ENCODE results near the gene ITGBL1.

The ITGBL1 gene

GRCh38 chr13:101695870-101696516 is 243.5 kb downstream of the ITGBL1 start:
- no peaks in the 10 kb centered on the region for H3F3A ChIP-seq (ENCODE audit: insufficient read depth)
- H3K27me3 ChIP-seq (ENCODE audit: low read length): no peaks in the 10 kb centered on the region
- no peak overlapping the region for H3K4me3 ChIP-seq (ENCODE audit: insufficient read depth, low read length, poor library complexity, severe bottlenecking)
- no peaks in the 10 kb centered on the region for H3K9me3 ChIP-seq (ENCODE audit: insufficient read depth, low read length)
- H3K79me2 ChIP-seq (ENCODE audit: insufficient read depth, low read length): no peaks in the 10 kb centered on the region
- no peaks in the 10 kb centered on the region for H3K9me2 ChIP-seq (replicated peaks; ENCODE audit: insufficient read depth, low read length)
- H3K4me2 ChIP-seq (ENCODE audit: low read depth, low read length, poor library complexity, severe bottlenecking): no peak overlapping the region
- no peak overlapping the region for H3K9ac ChIP-seq (ENCODE audit: low read length)
- no peak overlapping the region for H3K27ac ChIP-seq (ENCODE audit: low read depth, low read length)
- H2AFZ ChIP-seq (ENCODE audit: low read depth, low read length, severe bottlenecking): no peak overlapping the region
- no peaks in the 10 kb centered on the region for H3K36me3 ChIP-seq (ENCODE audit: low read length)
- TF ChIP-seq CTCF (IDR thresholded peaks at IDR 0.05; ENCODE audit: insufficient read depth, low read length, poor library complexity, severe bottlenecking) (no peak), EZH2phosphoT487 (conservative IDR thresholded peaks at IDR 0.05; ENCODE audit: low read length) (no peak)
- H4K20me1 ChIP-seq (ENCODE audit: low read depth, low read length): no peaks in the 10 kb centered on the region

GRCh38 chr13:101697745-101698144 is 245.3 kb downstream of the ITGBL1 start:
- no peak overlapping the region for H3K9ac ChIP-seq (ENCODE audit: low read length)
- H3K36me3 ChIP-seq (ENCODE audit: low read length): no peaks in the 10 kb centered on the region
- no peaks in the 10 kb centered on the region for H3K27me3 ChIP-seq (ENCODE audit: low read length)
- no peaks in the 10 kb centered on the region for H4K20me1 ChIP-seq (ENCODE audit: low read depth, low read length)
- H3K9me2 ChIP-seq (replicated peaks; ENCODE audit: insufficient read depth, low read length): no peaks in the 10 kb centered on the region
- no peak overlapping the region for H2AFZ ChIP-seq (ENCODE audit: low read depth, low read length, severe bottlenecking)
- H3K9me3 ChIP-seq (ENCODE audit: insufficient read depth, low read length): no peaks in the 10 kb centered on the region
- no peaks in the 10 kb centered on the region for H3F3A ChIP-seq (ENCODE audit: insufficient read depth)
- H3K4me3 ChIP-seq (ENCODE audit: insufficient read depth, low read length, poor library complexity, severe bottlenecking): no peak overlapping the region
- TF ChIP-seq CTCF (IDR thresholded peaks at IDR 0.05; ENCODE audit: insufficient read depth, low read length, poor library complexity, severe bottlenecking) (no peak), EZH2phosphoT487 (conservative IDR thresholded peaks at IDR 0.05; ENCODE audit: low read length) (no peak)
- H3K27ac ChIP-seq (ENCODE audit: low read depth, low read length): no peak overlapping the region
- H3K4me2 ChIP-seq (ENCODE audit: low read depth, low read length, poor library complexity, severe bottlenecking): no peak overlapping the region
- H3K79me2 ChIP-seq (ENCODE audit: insufficient read depth, low read length): no peaks in the 10 kb centered on the region

- Histone ChIP-seq H3K4me2 (ENCODE audit: low read depth, low read length, poor library complexity, severe bottlenecking) (no peak overlapping the region), H2AFZ (ENCODE audit: low read depth, low read length, severe bottlenecking) (no peak overlapping the region), H3K79me2 (ENCODE audit: insufficient read depth, low read length) (no peaks in the 10 kb centered on the region), H4K20me1 (ENCODE audit: low read depth, low read length) (no peaks in the 10 kb centered on the region), H3K36me3 (ENCODE audit: low read length) (no peaks in the 10 kb centered on the region), H3F3A (ENCODE audit: insufficient read depth) (no peaks in the 10 kb centered on the region), H3K27me3 (ENCODE audit: low read length) (no peaks in the 10 kb centered on the region), H3K27ac (ENCODE audit: low read depth, low read length) (no peak overlapping the region), H3K9me3 (ENCODE audit: insufficient read depth, low read length) (no peaks in the 10 kb centered on the region), H3K4me3 (ENCODE audit: insufficient read depth, low read length, poor library complexity, severe bottlenecking) (no peak overlapping the region), H3K9ac (ENCODE audit: low read length) (no peak overlapping the region), H3K9me2 (replicated peaks; ENCODE audit: insufficient read depth, low read length) (no peaks in the 10 kb centered on the region)
- TF ChIP-seq CTCF (IDR thresholded peaks at IDR 0.05; ENCODE audit: insufficient read depth, low read length, poor library complexity, severe bottlenecking) (no peak), EZH2phosphoT487 (conservative IDR thresholded peaks at IDR 0.05; ENCODE audit: low read length) (no peak)
These were observed 245.9 kb downstream of the ITGBL1 start for GRCh38 chr13:101698400-101698799.
